HG02938 (cell line): Measurements from ENCODE around the gene GORASP1.
"Not testable (repeated sequence)": the region's sequence is repeated elsewhere in the genome, so short reads cannot be mapped to it uniquely, and the experiment has no call there.

Experiments
- ATAC-seq: cut with Tn5 transposase; IDR thresholded peaks from one replicate; pipeline ENCODE4 v1.9.1; 2021; ENCODE audit warnings: mild to moderate bottlenecking, moderate library complexity; ENCODE audit not compliant: unreplicated experiment

The GORASP1 gene

GRCh38 chr3:39075910-39076309 lies 31.5 kb downstream of the GORASP1 start:
- no peak for ATAC-seq

- ATAC-seq = no peak
Measured at GRCh38 chr3:39068556-39068955, 38.9 kb downstream of the GORASP1 start.

GRCh38 chr3:39067286-39067685 lies 40.1 kb downstream of the GORASP1 start:
- no peak for ATAC-seq

GRCh38 chr3:39065197-39065596 lies 42.2 kb downstream of the GORASP1 start:
- ATAC-seq = peak; percentile 96

GRCh38 chr3:39064646-39065045 lies 42.8 kb downstream of the GORASP1 start:
- ATAC-seq = no peak

- no peak for ATAC-seq
Measured at GRCh38 chr3:39063143-39063542, 44.3 kb downstream of the GORASP1 start.

GRCh38 chr3:39062180-39062579 lies 45.2 kb downstream of the GORASP1 start:
- no peak for ATAC-seq

- not testable (repeated sequence) for ATAC-seq
Measured at GRCh38 chr3:39061228-39061627, 46.2 kb downstream of the GORASP1 start.

GRCh38 chr3:39056151-39056550 lies 51.3 kb downstream of the GORASP1 start:
- ATAC-seq = no peak

GRCh38 chr3:39053696-39054095 lies 53.7 kb downstream of the GORASP1 start:
- no peak for ATAC-seq

GRCh38 chr3:39052583-39052982 lies 54.8 kb downstream of the GORASP1 start:
- ATAC-seq = no peak

GRCh38 chr3:39051649-39052561 lies 55.5 kb downstream of the GORASP1 start, which contains the start of the genes SCN11A and WDR48:
Gene SCN11A (minus strand): TSS chr3:39051944. CDS start chr3:38950362, 101,582 bp downstream.
Gene WDR48 (plus strand): TSS chr3:39052016. CDS start chr3:39052026, 10 bp downstream.
- peak; percentile 98 for ATAC-seq

GRCh38 chr3:39050029-39050428 lies 57.4 kb downstream of the GORASP1 start:
- ATAC-seq = no peak
